Left ventricle myocardium superior (tissue), 1 donor: ENCODE data around the gene PLSCR4. TPM values are rescaled to one million over a fixed set of nuclear protein-coding genes. Genes with fewer than 3 reads are reported as not detected.
"Not testable (repeated sequence)": the region's sequence is repeated elsewhere in the genome, so short reads cannot be mapped to it uniquely, and the experiment has no call there.

Experiments used
- ATAC-seq: fragments of 200-7000 bp; cut with Tn5 transposase; one replicate; pipeline ENCODE4 v1.9.1; 2020; ENCODE audit warnings: mild to moderate bottlenecking, moderate library complexity
- DNase-seq: peaks from one replicate; pipeline ENCODE4 v3.0.0-alpha.2; 2020
- intact Hi-C: fragments of 100-400 bp; cut with micrococcal nuclease; formaldehyde crosslinking; loops from one replicate; pipeline ENCODE4 v1.11.0; 2022
- long read RNA-seq: library from polyadenylated mRNA; unstranded; transcript quantifications from one replicate; pipeline ENCODE4 v2.0.0, GENCODE V29; 2021
- total RNA-seq: library from RNA; stranded (reverse); fragmentation: NEBNext Ultra II Directional; extraction: Animal tissue kit (Norgen Biotek cat#: 25700); gene quantifications from one replicate; pipeline ENCODE4 v1.2.1, GENCODE V29; 2021
- donor health status: DM: no; HTN: yes; CAD: no; lungs with severe emphysema.

PLSCR4 gene, protein sequence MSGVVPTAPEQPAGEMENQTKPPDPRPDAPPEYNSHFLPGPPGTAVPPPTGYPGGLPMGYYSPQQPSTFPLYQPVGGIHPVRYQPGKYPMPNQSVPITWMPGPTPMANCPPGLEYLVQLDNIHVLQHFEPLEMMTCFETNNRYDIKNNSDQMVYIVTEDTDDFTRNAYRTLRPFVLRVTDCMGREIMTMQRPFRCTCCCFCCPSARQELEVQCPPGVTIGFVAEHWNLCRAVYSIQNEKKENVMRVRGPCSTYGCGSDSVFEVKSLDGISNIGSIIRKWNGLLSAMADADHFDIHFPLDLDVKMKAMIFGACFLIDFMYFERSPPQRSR
- 13.8 TPM for total RNA-seq
- long read RNA-seq, transcript PLSCR4-201 (9 exons, 3,303 nt): major isoform, 6 of 19 reads
- long read RNA-seq, partial matches to known transcripts: 4 of 19 reads
- long read RNA-seq, other reads (novel, unspliced or antisense): 6 of 19 reads

DNA sequence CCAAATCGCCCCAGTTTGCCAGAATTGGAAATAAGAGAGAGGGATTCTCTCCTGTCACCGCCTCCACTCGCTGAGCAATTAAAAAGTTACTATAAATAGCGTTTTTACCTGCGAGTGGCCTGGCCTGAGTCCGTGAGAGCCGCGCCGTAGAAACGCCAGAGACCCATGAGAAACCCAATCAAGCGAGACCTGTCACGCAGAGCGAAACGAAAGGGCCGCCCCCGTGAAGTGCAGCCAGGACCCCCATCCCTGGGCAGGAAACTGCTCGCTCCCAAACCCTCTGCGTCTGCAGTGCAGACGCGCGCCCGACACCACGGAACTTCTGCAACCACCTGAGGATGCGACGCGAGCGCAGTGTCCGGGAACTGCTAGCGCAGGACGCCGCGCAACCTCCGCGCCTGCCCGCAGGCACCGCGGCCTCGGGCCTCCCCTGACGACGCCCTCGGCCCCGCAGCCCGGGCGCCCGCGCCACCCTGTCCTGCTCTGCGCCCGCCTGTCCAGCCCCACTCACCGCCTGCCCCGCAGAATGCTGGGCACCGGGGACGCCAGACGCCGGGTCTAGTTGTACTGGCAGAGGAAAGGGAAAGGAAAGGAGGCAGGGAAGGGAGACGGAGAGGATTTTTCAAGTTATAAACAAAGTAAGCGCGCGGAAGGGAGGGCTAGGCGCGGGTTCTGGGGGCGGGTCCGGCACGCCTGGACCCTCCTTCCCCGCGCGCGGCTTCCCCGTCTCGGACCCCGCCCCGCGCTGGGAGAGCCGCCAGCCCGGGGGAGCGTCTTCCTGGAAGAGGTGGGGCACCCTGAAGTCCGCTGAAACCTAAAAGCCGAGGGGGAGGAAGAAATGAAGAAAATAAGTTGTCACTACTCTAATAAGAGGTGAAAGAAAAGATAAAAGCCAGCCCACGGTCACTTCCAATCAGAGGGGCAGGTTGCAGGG, at the start of gene PLSCR4:
Gene PLSCR4, minus strand, starts transcription at position 657 of the 934 bp plus-strand sequence. CDS start 29,034 bp downstream, outside the sequence.
- DNase-seq (peak; percentile 90), ATAC-seq (peak; percentile 98)
- intact Hi-C loops: no loop called here

DNA sequence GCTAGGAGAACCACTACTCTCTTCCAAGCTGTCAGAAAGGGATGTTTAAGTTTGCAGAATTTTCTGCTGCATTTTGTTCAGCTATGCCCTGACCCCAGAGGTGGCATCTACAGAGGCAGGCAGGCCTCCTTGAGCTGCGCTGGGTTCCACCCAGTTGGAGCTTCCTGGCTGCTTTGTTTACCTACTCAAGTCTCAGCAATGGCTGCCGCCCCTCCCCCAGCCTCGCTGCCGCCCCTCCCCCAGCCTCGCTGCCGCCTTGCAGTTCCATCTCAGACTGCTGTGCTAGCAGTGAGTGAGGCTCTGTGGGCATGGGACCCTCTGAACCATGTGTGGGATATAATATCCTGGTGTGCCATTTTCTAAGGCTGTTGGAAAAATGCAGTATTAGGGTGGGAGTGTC, 42.5 kb upstream of the PLSCR4 start:
- DNase-seq, intact Hi-C loops, ATAC-seq: not testable (repeated sequence)

DNA sequence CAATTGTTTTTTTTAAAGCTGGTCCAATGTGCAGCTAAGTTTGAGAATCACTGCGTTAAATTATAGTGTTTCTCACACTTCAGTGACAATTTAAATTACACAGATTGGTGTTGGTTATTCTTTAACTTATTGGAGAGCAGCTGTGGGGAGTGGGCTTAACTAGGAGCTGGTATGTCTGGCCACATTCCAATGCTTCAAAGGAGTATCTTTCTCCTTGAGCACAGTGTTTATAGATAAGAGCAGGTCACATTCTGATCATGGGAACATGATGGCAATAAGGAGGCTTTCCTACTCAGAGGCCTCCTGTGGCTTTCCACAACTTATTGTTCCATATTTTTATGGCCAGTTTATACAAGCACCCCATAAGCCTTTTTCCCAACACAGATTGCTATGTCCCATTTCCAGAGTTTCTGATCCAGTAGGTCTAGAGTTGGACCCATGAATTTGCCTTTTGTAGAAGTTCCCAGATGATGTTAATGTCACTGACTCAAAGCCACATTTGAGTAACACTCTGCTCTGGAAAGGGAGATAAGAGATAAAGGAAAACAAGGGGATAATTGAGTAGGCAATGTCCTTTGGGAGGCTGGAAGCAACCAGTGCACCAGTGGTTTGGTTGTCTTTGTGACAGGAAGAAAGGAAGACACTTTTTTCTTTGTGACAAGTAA, 33.0 kb upstream of the PLSCR4 start:
- no peak for ATAC-seq
- intact Hi-C loops: no loop called here
- no peak for DNase-seq

DNA sequence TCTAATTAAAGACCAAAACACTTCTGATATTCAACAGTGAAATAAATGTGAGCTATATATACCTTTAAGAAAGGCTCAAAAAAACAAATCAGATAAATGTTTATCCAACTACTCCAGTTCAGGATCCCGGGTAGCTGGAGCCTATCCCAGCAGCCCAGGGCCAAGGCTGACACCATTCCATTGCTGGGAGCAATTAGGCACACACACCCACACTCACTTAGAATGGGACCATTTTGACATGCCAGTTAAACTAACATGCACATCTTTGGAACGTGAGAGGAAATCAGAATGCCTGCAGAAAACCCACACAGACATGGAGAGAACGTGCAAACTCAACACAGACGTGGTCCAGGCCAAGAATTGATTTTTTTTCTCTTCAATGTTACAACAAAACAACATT, 30.0 kb upstream of the PLSCR4 start:
- ATAC-seq: peak; percentile 48

DNA sequence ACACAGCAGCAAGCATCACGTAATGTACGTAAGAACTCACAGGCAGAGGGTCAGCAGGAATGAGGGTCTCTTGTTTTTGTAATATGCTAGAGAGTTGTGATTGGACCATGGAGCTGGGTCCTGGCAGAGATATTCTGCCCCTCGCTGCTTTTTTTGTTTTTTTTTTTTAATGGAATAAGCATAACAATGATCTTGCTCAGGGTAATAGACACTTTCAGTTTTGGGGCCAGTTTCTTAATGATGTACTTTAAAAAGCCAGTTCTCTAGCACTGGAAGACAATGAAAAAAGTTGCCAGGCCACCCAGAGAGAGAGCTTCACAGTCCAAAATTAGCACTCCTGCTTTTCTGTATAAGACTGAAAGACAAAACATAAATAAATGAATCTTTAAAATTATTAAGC, 29.0 kb upstream of the PLSCR4 start:
- DNase-seq: no peak
- ATAC-seq: no peak
- intact Hi-C loops: no loop called here

More for the DNA sequence above, 30.0 kb upstream of the PLSCR4 start:
- peak; percentile 28 for DNase-seq
- intact Hi-C loops: no loop called here

DNA sequence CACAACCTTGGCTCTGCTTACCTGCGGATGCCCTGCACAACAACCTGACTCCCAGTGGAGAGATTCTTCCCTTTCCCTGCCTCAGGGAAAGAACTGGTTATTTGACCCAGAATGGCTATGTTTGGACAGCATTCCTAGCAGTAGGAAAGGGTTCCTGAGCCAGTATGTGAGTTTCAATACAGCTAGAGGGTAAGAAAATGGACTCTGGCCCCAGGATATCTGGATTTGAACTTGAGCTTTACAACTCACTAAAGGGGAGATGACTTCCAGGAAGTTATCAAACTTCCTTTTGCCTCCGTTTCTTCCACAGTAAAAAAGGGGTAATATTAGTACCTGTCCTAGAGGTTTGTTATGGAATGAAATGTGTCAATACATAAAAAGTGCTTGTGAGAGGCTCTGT, 28.1 kb upstream of the PLSCR4 start:
- no peak for DNase-seq
- no peak for ATAC-seq
- intact Hi-C loops: no loop called here

DNA sequence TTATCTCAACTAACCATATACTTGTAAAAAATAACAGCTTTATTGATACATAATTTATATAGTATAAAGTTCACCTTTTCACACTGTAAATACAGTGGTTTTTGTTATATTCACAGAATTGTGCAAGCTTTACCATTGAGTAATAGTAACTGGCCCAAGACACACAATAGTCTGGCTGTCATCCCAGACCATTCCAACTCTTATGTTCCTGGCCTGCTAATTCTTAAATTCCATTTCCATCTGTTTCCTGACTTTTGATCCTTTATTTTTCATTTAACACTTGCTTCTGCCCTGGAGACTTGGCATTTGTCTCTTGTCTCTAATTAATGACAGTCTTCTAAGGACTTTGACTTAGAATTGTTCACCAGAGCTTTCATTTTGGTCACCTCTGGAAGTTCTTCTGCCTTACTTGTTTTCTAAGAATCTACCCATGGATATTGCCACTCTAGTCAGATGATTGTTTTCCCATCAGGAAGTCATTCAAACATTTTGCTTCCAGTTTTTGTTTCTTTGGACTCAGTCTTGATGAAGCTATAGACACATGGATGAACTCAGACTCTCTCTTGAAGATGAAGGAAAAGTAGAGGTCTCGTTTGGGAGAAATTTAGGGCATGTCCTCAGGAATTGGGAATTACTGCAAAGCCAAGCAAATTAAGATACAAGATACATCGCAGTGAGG, 27.2 kb upstream of the PLSCR4 start:
- intact Hi-C loops: no loop called here
- ATAC-seq: peak; percentile 84
- DNase-seq: no peak

DNA sequence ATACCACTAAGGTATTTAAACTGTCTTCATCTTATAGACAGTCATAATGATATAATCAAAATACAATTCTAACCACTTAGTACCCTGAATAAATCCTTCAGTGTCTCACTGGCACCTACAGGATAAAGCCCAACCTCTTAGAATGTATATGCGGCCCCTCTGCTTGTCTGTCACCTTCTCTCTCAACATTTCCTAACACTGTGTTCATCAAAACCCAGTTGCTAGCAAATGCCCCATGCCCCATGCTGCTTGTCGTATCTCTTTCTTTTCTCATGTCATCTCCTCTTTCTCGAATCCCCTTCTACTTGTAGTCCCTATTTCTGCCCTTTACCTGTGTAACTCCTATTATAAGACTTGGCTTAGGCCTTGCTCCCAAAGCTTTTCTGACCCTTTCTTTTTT, 24.6 kb upstream of the PLSCR4 start:
- no peak for DNase-seq
- ATAC-seq: no peak
- intact Hi-C loops: no loop called here

DNA sequence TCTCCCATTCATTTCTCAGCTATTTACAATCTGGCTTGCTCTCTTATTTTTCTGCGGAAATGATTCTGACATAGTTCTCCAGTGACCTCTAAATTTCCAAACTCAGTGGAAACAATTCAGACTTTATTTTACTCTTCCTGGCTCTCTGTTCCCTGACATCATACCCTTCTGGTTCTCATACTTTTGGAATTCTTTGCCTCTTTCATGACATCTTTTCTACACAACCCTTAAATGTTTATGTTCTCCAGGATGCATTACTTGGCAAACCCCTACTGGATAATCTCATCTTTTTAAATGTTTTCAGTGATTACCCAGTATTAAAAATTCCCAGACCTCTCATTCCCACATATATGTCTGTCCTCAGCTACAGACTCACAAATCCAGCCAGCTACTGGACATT, 23.9 kb upstream of the PLSCR4 start:
- intact Hi-C loops: no loop called here
- ATAC-seq: peak; percentile 83
- no peak for DNase-seq

DNA sequence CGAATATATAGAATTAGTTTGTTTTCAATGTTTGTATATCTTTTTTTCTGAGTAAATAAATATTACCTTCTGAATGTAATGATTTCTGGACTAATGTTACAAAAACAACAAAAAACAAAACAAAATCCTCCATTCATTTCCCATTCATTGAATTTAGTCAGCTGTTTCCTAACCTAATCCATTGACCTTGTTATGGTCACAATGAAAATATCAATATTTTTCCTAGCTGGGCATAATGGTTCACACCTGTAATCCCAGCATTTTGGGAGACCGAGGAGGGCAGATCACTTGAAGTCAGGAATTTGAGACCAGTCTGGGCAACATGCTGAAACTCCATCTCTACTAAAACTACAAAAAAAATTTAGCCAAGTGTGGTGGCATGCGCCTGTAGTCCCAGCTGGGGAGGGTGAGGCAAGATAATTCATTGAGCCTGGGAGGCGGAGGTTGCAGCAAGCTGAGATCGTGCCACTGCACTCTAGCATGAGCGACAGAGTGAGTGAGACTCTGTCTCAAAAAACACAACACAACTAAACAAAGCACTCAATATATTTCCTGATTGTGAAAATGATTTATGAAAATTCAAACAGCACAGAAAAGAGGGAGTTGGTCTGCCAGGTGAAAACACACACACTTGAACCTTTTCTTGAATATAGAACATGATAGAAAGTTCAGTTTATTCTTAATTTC, 23.0 kb upstream of the PLSCR4 start:
- DNase-seq (no peak), ATAC-seq (no peak)
- intact Hi-C loops: no loop called here

DNA sequence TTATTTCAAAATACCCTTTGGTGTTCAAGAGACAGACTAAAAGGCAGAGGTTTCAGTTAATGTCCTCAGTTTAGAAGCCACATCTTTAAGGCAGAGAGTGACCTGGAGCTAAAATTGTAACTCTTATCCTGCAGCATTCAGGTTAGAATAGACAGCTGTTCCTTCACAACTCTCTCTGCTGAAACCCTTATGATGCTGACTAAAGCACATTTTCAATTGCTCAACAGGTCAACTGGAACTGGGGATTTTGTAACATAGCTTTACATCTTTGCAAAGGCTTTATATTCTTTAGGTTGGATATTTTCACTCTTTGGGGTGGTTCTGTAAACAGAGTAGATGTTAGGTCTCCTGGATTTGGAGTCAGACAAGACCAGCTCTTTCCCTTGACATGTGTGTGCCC, 20.3 kb upstream of the PLSCR4 start:
- DNase-seq (no peak), ATAC-seq (no peak)
- intact Hi-C loops: no loop called here

DNA sequence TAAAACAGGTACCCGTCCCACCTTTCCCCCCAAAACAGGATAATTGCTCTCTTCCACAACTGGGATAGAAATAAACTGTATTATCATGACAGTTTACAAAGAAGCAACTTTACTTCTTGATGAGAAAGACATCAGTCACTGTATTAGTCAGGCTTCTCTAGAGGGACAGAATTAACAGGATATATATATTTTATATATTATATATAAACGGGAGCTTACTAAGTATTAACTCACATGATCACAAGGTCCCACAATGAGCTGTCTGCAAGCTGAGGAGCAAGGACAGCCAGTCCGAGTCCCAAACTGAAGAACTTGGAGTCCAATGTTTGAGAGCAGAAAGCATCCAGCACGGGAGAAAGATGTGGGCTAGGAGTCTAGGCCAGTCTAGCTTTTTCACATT, 18.4 kb upstream of the PLSCR4 start:
- intact Hi-C loops: no loop called here
- no peak for ATAC-seq
- no peak for DNase-seq

DNA sequence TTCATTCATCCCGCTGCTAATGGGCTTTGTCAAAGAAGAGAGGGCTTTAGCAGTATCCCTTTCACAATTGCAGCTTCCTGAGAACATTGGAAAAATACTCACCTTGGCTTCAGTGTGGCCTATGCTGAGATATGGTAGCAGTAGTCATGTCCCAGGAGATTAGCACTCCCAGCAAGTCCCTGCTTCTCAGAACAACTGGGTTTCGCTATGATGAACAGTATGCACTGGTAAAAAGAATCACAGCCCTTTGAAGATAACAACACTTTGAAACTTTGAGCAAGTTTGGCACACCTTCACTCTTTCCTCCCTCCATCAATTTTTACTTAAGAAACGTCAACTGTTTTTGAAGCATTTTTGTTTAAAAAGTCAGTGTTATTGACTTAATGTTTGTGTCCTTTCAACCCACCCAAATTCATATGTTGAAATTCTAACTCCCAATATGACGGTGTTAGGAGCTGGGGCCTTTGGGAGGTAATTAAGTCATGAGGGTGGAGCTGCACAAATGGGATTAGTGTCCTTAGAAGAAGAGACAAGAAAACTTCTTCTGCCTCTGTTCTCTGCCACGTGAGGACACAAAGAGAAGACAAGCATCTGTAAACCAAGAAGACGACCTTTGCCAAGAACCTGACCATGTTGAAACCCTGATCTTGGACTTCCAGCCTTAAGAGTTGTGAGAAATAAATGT, 17.8 kb upstream of the PLSCR4 start:
- intact Hi-C loops: no loop called here
- DNase-seq (no peak), ATAC-seq (no peak)

DNA sequence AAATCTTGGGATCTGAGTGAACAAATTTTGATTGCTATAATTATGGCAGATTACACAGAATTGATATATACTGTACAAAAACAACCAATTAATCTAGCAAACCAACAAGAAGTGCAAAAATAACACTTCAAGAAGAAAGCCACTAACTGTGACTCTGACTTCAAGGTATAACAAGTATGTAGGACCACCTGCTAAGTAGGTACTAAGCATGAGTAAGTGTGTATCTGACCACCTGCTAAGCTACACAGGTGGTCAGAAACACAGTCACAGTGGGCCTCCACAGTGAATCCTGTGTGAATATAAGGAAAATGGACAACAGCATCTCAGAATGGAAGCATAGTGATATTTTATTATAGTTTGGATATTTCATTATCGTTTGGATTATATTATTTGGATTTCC, 14.8 kb upstream of the PLSCR4 start:
- no peak for DNase-seq
- intact Hi-C loops: no loop called here
- ATAC-seq: no peak

DNA sequence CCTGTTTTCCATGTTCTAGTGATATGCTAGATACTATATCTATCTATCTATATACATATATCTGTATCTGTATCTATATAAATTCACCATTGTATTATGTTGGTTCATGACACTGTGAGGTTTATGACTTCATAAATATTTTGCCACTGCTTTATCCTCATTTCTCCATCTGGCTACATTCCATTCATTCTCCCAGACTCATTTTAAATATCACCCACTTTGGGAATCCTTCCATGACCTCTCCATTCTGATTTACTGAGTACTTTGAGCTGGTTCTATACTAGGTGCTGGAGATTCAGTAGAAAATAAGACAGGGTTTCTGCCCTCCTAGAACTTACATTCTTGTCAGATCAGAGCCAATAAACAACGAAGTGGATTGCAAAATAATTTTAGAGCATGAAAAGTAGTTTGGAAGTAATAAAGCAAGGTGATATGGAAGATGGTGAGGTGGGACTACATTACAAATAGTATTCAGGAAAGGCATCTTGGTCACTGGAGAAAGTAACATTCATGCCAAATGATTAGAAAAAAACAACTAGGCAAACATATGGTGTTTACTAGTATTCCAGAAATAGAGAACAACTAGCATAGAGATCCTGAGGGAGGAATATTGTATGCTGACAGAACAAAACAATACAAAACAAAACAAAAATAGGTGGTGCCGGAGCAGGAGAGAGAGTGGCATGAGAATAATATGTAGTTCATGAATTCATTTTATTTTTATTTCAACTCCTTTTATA, 11.6 kb upstream of the PLSCR4 start:
- DNase-seq (no peak), ATAC-seq (no peak)
- intact Hi-C loops: no loop called here

DNA sequence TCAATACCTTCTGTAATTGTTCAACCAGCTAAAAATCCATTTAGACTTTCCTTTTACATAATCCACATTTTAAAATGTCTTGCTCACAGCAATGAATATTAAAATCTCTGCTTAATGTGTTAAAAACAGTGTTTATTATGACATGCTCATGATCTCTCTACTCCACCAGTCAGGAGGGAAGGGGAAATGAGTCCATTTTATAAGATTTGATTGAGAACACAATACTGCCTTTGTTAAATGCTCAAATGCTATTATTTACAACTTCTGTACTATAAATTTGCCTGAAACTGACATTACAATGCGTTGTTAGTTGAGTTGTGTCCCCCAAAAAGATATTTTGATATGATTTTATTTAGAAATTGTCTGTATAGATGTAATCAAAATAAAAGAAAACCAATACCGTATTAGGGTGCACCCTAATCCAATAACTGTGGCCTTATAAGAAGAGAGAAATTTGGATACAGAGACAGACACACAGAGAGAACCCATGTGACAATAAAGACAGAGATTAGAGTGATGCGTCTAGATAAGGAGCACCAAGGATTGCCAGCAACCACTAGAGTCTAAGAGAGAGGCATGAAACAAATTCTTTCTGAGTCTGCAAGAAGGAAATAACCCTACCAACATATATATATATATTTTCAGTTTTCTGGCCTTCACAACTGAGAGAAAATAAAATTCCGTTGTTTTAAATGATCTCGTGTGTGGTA, 9.1 kb upstream of the PLSCR4 start:
- ATAC-seq: no peak

More for the DNA sequence above, 9.1 kb upstream of the PLSCR4 start:
- intact Hi-C loops: no loop called here
- no peak for DNase-seq
